Esophagus mucosa (tissue), 1 donor: ENCODE data around the gene PURA. TPM values are rescaled to one million over a fixed set of nuclear protein-coding genes. Genes with fewer than 3 reads are reported as not detected.

ENCODE experiments used
- ATAC-seq: fragments of 200-7000 bp; cut with Tn5 transposase; one replicate; pipeline ENCODE4 v1.9.1; 2020
- total RNA-seq: library from RNA; stranded (reverse); gene quantifications from one replicate; pipeline ENCODE4 v1.2.4, GENCODE V29; 2023
- donor health status: DM: yes; HTN: yes; CAD: no.

PURA gene
- total RNA-seq, 1 donor from 2014 or later = 7.3 TPM

GRCh38 chr5:140162781-140163180, 48.9 kb downstream of the PURA start:
- peak; percentile 24 for ATAC-seq

- ATAC-seq = peak; percentile 51
Observed at GRCh38 chr5:140165101-140165922, 51.4 kb downstream of the PURA start.

DNA sequence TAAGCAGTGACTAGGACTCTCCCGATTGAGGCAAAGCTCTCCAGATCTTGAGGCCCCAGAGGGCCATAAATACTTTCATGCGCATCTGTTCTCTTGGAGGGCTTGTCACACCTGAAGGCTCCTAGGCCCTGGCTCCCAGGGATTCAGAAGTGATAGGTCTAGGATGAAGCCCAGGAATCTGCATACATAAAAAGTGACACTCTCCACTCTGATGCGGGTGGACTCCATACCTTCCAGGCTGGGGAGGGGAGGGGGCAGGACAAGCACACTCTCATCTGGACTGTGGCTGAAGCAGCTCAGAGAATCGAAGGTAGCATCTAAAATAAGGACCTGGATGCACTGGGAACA, 52.0 kb downstream of the PURA start:
- ATAC-seq = peak; percentile 11

DNA sequence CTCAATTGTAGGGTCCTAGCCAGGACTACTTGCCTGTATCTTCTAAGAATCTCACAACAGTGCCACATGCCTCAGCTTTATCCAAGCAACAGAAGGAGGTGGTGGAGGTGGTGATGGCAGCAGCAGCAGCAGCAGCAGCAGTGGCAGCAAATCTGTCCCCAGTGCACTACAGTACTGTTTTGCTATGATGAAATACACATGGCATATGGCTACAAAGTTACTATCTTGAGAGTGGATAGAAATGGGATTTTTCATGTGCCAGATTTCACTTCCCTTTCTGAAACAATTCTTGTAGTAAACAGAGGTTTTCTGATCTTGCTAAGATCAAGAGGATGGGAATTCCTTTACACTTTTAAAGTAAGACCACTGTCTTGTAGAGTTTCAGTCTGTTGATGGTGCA, 53.0 kb downstream of the PURA start:
- ATAC-seq = no peak

GRCh38 chr5:140168371-140168770, 54.5 kb downstream of the PURA start:
- ATAC-seq = no peak

DNA sequence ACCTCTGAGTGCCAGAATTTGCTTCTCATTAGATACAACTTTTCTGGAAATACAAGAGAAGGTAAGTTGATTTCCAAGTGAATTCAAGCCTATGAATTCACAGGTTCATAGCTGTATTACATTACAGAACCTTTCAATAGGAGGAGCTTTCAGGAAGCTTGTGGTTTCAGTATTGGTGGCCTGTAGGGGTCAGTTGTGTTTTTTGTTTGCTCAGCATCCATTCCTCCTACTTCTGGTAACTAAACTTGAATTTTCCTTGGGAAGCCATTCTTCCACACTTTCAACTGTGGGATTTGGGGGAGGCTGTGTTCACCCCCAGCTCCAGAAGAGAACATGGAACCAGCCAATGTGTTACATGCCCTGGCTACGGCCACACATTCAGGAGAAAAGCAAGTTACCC, 55.5 kb downstream of the PURA start:
- ATAC-seq = no peak

DNA sequence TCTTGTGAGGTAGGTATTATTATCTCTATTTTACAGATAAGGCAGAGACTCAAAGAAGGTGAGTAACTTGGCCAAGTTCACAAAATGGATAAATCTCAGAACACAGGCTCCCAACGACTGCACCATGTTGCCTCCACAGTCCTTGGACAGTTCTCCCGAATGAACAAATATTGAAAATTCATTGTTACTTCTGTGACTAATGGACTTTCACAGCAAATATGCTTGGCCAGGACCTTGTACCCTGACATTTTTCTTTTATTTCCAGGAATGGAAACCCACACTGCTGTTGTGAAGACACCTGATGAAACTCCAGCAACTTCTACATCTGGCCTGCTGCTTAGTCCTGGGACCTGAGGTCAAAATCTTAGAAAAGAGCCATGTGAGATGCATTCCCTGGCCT, 58.6 kb downstream of the PURA start:
- ATAC-seq = no peak

GRCh38 chr5:140174014-140174413, 60.1 kb downstream of the PURA start:
- ATAC-seq = no peak

DNA sequence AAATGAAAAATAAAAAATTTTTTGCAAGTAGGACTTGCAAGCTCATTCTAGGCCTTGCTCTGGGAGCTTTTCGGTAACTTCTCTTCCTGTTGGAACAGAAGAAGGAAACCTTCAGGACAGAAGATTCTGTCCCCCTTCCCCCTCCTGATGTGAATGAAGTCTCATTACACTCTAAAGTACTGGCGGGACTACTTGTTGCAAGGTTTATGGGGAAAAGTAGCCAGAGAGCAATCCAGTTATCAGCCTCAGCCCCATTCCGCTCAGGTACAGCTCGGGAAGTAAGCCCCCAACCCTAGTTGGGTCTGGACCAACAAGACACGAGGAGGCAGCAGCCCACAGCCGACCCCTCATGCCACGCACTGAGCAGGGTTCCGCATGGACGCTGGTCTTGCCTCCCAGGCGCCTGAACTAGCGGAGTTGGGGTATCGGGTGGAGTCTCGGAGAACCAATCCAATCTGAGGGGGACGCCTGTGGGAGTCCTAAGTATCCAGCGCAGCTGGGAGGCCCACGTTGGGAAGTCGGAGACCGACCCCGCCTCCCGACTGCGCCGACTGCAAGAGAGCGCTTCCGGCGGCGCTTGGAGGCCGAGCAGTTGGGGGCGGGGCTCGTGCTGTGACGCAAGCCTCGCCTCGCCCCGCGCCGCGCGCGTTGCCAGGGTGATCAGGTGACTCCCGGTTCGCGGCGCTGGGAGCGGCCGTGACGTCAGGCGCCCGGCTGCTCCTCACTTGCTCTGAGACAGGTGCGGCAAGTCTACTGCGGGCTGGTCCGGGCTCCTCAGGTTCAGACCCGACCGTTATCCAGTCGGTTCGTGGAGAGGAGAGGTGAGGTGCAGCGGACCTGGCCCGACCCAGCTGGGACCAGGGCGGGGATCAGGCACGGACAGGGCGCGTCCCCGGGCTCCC, 60.8 kb downstream of the PURA start, which contains the start of gene CYSTM1:
Gene CYSTM1 (plus strand): TSS at position 724 of the 902 bp plus-strand sequence. CDS start 19,278 bp downstream, outside the sequence.
- peak; percentile 98 for ATAC-seq

Other genes with a start within 250 kb of the PURA start
- 1.9 TPM for gene NRG2, start 70.8 kb upstream of the PURA start, total RNA-seq
- gene IGIP, start 11.8 kb downstream of the PURA start, total RNA-seq = 2.6 TPM
- gene CYSTM1, start 61.1 kb downstream of the PURA start, total RNA-seq = 11.4 TPM
- gene PFDN1, start 189.0 kb downstream of the PURA start, total RNA-seq = 33.5 TPM
- 62.1 TPM for gene HBEGF, start 232.5 kb downstream of the PURA start, total RNA-seq
- gene SLC4A9, start 246.1 kb downstream of the PURA start, total RNA-seq = 0.08 TPM